GM21528 (cell line): ENCODE data around the gene PTPRK.

ENCODE experiments used
- ATAC-seq: cut with Tn5 transposase; IDR thresholded peaks from one replicate; pipeline ENCODE4 v1.9.1; 2021; ENCODE audit warnings: mild to moderate bottlenecking, moderate library complexity; ENCODE audit not compliant: unreplicated experiment, low FRiP score

Gene PTPRK

DNA sequence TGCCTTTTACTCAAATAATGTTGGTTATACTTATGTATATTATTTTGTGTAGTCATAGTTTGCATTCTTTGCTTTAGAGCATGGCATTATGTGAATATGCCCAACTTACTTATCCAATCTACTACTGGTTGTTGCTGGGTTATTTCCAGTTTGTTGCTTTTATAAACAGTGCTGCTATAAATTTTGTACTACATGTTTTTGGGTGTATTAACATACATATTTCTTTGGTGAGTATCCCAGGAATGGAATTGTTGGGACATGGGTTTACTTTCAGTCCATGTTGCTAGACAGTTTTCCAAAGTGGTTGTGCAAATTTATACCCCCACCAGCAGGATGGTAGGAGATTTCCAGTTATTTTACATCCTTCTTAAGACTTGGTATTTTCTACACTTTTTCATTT is 462.5 kb downstream of the PTPRK start:
- ATAC-seq: no peak

DNA sequence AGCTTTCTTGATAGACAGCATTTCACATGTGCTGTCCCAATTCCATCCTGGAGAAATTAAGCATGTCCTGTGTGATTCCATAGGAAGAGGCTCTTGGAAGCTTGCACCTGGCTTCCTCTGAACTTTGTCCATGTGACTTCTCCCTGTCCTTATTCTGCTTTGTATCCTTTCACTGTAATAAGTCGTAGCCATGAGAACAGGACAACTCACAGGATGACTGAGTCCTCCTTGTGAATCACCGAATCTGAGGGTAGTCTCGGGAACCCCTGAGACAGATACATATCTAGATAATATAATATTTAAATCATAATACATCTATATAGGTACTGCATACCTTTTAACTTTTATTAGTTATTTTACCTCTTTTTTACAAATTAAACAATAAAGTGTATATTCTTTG is 462.9 kb downstream of the PTPRK start:
- no peak for ATAC-seq

DNA sequence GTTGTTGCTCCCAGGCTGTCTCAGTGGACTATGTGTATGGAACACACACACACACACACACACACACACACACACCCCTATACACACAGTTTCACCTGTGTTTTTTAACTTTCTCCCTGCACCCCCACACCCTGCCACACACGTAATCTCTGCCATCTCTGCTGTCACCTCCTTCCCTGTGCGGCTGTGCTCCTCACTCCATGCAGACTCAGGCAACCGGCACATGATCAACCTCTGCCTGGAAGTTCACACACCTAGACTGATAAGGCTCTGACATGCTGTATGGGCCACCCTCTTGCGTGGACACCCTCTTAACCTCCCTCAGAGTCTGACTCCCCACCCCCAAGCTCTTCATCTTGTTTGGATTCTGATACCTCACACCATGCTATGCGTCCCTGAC is 467.3 kb downstream of the PTPRK start:
- ATAC-seq: no peak

DNA sequence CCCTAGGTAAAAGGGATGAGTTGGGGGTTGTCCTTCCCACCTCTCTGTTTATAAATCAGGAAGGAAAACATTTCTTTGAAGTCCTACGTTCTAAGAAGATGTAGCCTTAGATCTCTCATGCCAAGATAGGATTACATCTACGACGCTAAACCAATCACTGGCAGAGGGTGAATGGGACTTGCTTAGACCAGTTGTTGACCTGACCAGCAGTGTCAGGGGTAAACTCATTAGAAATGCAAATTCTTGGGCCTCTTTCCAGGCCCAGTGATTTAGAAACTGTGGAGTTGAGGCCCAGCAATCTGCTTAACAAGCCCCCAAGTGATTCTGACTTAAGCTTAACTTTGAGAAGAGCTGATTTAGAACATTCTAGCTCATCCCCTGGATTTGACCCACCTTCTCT is 472.4 kb downstream of the PTPRK start:
- ATAC-seq: no peak

DNA sequence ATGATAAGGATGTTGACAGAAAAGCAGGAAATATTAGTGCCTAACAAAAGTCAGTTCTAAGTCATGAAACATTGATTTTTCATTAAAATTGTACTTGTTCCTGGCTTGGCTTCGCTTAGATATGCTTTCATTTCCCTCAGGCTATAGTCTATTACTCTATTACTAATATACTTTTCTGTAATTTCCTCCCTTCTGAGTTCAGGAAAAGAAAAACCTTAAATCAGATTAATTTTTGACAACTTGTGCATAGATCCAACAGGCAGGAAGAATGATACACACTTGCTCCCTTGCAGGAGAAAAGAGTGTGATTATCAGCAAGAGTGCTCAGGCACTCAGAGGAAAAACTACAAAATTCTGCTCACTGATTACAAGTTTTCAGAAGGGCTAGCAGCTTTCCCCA is 474.4 kb downstream of the PTPRK start:
- no peak for ATAC-seq

DNA sequence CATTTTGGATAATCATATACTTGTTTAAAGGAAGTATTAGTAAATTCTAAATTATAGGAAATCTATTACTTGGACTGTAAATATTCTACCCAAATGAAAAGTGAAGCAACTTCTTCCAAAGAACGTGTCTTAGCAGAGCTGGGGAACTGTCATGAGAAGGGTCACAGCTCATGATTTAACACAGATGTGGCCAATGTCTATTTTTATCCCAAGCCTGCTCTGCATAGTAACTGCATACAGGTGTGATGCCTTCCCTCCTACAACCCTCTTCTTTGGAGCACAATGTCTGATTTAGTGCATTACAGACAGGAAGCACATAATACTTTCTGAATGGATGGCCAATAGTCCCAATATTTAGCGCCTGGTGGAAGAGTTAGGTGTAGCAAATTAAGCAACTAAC is 480.9 kb downstream of the PTPRK start:
- ATAC-seq: no peak

DNA sequence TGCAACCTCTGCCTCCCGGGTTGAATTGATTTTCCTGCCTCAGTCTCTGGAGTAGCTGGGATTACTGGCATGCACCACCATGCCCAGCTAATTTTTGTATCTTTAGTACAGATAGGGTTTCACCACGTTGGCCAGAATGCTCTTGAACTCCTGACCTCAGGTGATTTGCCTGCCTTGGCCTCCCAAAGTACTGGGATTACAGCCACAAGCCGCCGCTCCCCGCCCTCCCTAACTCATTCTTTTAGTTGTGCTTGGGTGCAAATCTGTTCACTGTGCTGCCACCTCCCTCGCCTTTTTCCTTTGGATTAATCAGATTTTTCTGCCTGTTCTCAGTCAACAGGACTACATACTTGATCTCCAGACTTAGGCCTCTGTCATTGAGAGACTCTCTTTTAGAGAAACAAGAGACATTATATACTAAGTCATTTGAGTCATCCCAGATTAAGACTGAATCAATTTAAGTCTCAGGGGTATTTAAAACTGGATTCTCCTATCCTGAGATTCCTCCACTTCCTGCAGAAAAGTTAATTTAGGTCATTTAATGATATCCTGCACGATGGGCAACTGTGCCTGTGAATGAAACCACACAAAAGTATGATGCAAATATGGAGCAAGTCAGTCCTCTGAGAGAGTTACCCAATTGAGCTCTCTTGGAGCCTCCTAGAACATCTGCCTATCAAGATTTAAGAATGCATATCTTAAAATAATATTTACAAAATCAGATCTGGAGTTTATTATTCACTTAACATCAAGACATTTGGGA is 483.4 kb downstream of the PTPRK start:
- ATAC-seq: no peak

DNA sequence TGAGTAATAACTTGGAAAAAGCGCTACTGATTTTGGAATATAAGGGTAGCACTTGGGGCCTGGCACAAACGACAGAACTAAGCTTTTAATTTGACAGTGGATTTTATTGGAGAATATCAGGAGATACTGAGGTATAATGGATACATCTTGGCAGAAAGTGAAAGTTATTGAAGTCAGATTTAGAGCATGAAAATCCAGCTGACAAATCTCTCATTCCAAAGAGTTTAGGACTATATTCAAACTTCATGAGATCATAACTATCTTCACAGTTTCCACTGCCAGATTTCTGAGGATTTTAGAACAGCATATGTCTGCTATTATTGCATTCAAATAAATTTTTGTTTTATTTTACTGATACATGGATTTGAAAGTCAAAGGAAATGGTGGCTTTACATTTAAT is 487.2 kb downstream of the PTPRK start:
- no peak for ATAC-seq

DNA sequence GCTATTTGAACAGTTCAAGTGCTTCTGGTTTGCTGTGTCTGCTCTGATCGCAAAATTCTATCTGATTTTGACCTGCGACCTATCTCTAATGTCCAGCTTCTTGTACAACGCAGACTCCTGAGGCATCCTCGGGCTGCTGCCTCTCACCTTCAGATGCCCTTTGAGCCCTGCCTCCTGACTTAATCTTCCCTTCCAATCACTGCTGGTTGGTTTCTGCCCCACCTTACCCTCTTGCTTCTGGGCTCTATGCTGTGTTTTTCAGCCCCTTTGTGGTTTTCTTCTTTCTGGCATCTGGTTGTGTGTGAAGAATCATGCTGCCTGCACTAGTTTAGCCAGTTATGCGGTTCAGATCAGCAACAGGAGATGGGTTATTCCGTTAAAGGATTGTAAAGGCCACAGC is 488.4 kb downstream of the PTPRK start:
- no peak for ATAC-seq

DNA sequence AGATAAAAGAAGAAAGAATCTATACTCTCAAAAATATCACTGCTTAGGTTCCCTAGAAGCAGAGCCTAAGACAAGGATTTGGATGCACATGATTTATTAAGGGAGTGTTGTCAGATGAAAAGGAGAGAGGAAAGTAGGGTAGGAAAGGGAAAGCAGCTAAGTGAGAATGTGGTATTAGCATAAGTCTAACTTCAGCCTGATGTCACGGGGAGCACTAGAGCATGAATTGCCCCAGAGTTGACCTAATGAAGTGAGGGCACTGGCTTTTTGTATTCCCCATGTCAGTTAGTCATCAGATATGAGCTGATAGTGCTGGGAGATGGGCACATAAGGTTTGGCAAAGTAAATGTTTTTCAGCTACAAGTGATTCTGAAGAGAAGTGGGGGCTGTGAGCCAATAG is 490.6 kb downstream of the PTPRK start:
- no peak for ATAC-seq

DNA sequence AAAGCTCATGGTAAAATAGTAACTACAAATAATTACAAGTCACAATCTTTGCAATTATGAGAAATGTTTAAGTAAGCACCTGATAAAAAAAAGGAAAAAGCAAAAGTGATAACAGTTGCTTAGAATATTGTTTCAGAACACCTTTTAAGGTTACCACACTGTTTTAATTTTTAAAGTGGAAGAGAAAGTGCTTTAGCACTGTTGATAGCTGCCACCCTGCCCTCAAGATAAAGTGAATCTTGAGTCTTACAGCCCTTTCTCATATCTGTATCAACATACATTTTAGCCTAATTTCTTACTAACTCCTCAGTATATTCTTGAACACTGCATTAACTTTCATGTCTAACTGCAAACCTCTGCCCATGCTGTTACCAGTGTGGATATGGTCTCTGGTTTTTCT is 492.2 kb downstream of the PTPRK start:
- no peak for ATAC-seq

DNA sequence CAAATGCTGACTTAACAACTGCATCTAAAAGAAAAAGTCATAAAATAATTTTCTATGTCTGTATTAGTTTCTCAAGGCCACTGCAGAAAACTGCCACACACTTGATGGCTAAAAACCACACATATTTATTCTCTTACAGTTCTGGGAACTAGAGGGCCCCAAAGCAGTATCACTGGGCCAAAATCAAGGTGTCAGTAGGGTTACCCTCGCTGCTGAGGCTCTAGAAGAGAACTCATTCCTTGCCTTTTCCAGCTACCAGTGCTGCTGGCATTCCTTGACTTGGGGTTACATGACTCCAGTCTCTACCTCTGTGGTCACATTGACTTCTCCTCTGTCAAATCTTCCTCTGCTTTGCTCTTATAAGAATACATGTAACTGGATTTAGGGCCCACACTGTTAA is 494.9 kb downstream of the PTPRK start:
- ATAC-seq: no peak

DNA sequence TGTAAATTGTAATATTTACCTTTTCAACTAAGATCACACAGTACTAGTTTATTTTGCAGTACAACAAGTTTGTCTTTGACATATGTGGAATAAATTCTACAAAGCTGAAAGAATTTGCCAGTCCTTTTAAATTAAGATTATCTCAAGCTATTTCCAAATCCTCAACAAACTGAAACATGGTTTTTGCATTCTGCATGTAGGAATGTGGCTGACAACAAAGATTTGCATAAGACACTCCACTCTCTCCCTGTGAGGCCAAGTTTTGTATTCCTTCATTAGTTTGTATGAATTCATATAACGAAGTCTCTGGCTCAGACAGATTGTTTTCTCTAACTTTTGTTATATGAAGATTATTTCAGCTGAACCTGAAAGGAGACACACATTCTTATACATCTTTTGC is 495.4 kb downstream of the PTPRK start:
- ATAC-seq: no peak

DNA sequence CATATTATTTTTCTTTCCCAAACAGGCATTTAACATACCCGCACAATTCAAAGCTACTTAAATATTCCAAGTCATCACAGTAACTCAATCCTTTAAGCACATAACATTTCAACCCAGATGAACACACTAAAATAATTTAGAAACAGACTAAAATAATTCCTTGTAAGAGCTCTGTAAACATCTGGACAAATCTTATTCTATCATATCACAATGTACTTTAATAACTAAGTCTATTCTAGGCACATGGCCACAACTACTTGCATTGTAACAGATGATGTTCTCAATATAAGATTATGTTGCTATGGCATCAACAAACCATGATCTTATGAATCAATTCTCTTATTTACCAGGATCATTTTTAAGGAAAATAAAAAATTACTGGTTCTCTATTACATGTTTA is 496.4 kb downstream of the PTPRK start:
- ATAC-seq: no peak

DNA sequence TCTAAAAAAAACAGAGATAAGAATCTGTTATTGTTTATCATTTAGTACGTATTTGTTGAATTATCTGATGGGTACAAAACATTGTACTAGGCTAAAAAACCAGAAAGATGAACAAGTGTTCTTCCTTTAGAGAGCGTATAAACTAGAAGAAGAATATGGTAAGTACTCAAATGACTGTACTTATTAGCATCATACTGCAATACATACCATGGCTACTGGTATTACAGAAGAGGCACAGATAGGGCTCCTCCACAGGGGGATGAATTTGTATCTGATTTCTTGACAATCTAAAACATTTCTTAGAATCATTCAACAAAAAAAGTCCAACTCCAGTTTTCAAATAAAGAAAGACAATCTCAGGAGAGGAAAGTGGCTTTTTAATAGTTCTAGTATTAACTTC is 501.6 kb downstream of the PTPRK start:
- no peak for ATAC-seq

DNA sequence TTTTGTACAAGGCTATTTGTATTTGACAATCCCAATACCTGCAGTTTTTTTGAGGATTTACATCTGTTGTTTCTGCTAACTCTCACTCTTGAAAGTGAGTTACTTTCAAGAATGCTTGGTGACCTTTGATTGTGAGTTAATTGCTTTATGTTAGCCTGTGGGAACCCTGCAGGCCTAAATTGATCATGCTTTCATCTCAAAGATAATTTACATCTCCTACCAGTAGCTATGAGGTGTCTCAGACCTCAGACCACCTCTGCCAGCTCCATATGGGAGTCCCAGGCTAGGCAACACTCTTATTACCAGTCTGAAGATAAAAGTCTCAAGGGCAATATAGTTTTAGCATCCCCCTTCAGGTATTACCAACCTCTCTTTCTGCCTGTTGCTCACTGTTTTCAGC is 503.1 kb downstream of the PTPRK start:
- no peak for ATAC-seq

DNA sequence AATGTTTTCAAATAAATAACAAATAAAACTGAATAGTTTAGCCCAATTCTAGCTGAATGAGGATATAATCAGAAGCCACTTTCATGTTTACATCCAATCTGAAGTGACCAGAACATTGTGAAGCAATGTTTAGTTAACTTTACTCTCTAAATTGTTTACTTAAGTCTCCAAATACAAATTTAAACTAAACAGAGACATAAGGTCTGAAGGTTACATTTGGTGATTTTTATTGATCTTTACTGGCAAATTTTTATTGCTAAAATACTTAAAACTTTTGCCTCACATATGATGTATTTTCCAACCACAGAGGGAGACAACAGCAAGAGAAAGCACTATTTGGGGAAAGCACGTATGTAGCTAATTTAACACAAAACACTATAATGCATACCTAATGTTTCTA is 512.7 kb downstream of the PTPRK start:
- ATAC-seq: no peak

DNA sequence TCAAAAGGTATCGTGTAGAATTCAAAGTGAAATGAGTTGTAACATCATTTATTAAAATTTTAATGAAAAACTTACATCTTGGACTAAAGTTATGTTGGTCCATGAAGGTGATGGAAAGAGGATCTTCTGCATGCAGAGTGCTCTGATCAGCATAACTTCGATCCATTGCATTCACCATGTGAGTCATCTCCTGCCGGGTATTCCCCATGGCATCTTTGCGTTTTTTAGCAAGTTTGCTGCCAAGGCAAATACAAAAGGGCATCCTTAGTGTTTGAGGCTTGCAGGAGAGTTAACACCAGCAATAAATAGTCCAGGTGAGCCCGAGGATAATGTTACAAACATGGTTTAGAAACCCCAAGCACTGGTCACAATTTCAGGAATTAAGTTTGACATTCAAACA is 515.4 kb downstream of the PTPRK start:
- ATAC-seq: no peak

DNA sequence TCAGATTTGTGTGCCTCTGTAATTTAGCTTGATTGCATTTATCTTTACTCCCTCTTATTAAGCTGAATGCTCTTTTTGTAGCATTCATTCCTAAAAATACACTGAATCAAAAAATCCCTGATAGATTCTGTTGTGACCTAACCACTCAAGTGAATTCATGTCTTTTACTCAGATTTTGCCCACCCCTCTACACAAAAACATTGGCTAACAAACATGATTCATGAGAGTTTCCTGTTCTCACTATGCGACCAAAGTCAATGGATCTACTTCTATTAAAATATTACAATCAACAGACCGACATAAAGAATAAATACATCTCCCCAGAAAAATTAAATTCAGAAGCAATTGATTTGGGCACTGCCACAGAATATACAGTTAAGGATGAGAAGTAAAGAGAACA is 520.0 kb downstream of the PTPRK start:
- no peak for ATAC-seq

DNA sequence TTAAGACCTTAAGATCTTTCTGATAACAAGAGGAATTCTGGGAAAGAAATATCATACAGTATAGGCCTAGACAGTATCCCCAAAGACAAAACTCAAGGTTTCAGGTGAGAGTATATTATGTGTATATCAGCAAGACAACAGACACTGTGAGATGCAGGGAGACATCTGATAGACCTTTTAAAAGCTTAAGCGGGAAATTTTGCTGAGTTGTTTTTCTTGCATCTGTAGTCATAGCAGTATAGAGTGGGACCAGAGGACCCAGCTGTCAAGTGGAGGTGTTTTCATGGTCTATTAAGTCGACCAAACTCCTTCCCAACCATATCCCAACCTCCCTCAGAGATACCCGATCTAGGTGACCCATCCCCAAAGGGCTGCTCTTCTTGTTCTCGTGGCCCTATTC is 521.4 kb downstream of the PTPRK start:
- ATAC-seq: no peak

DNA sequence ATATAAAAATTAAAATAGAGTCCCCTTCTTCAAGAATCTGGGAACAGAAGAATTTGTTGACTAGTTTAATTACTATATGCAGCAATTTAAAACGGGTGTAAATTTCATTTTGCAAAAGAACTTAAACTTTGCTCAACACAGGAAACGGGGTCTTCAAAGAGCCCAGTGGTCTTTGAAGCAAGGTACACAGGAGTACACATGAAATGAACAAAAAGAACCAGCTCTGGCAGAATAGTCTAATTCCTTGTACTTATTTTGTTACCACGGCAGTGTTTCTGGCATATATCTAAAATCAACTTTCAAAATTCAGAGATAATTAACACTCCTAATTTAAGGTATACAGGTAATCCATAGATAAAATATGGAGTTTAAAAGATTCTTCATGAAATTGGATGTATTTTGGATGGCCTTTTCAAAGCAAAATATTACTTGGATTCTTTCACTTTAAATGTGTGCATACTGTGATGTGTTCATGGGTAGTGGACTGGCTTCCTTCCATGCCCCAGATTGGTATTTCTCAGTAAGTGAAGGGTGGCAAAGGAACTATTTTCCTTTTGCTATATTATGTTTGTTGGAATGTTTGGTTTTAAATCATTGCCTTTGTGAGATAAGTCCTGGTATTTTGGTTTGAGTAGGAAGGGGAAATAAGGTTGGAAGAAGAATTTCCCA is 522.8 kb downstream of the PTPRK start:
- no peak for ATAC-seq

DNA sequence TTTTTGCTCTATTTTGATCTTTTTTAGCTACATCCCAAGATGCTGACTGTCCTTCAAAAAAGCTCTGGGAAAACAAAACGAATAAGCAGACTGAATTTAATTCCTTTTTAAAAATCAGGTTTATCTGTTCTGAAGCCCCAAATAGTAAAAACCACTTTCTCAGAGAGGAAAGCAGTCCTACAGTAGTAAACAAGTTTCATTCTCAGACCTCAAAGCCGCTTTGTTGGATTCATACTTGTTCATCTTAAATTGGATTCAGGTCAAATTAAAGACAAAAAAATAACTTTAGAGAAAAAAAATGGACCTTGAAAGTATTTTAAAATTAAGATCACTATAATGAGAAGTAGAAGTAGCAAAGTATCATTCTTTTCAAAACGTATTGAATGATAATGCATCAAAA is 523.5 kb downstream of the PTPRK start:
- ATAC-seq: no peak
